Nephron (organoid): ENCODE measurements around the gene MCF2L.
"Not testable (repeated sequence)": the region's sequence is repeated elsewhere in the genome, so short reads cannot be mapped to it uniquely, and the experiment has no call there.

Source experiments
- H3K27ac Mint-ChIP-seq, 3 experiments: 2 replicates each; pipeline ENCODE4 v1.8.0; 2020; ENCODE audit warnings: mixed read lengths in 3 of 3, mild to moderate bottlenecking in 2 of 3, moderate library complexity in 1 of 3
- H3K27me3 Mint-ChIP-seq: 2 replicates; pipeline ENCODE4 v1.8.0; 2021; ENCODE audit warnings: low read depth, mild to moderate bottlenecking, moderate library complexity, mixed read lengths
- H3K36me3 Mint-ChIP-seq: 2 replicates; pipeline ENCODE4 v1.8.0; 2020; ENCODE audit warnings: low read depth, mixed read lengths
- H3K4me1 Mint-ChIP-seq: 2 replicates; pipeline ENCODE4 v1.8.0; 2020; ENCODE audit warnings: mixed read lengths
- H3K4me3 Mint-ChIP-seq, 3 experiments: 2 replicates each; pipeline ENCODE4 v1.8.0; 2020; ENCODE audit warnings: mild to moderate bottlenecking in 3 of 3, mixed read lengths in 3 of 3, moderate library complexity in 2 of 3
- H3K9me3 Mint-ChIP-seq: 2 replicates; pipeline ENCODE4 v1.8.0; 2020; ENCODE audit warnings: mixed read lengths
- CTCF ChIP-seq, 3 experiments: fragments of 200-600 bp; sonication (generic); IDR thresholded peaks; one replicate each; pipeline ENCODE4 v1.5.0; 2021; ENCODE audit warnings: antibody characterized with exemption in 3 of 3; ENCODE audit not compliant: unreplicated experiment in 3 of 3

The MCF2L gene

GRCh38 chr13:113027566-113027965 is 58.6 kb downstream of the MCF2L start:
- TF ChIP-seq CTCF (IDR thresholded peaks at IDR 0.05; ENCODE audit: unreplicated experiment in 3 of 3): no peak
- no peaks in the 10 kb centered on the region for H3K36me3 Mint-ChIP-seq
- no peak overlapping the region for H3K4me3 Mint-ChIP-seq
- peaks cover 4% of the 10 kb centered on the region for H3K4me1 Mint-ChIP-seq
- H3K27ac Mint-ChIP-seq: no peak overlapping the region
- H3K27me3 Mint-ChIP-seq: peaks cover 8% of the 10 kb centered on the region
- no peaks in the 10 kb centered on the region for H3K9me3 Mint-ChIP-seq

- Mint-ChIP-seq H3K27me3 (no peaks in the 10 kb centered on the region), H3K4me3 (no peak overlapping the region), H3K9me3 (no peaks in the 10 kb centered on the region), H3K4me1 (peaks cover 4% of the 10 kb centered on the region), H3K27ac (no peak overlapping the region), H3K36me3 (no peaks in the 10 kb centered on the region)
- TF ChIP-seq CTCF (IDR thresholded peaks at IDR 0.05; ENCODE audit: unreplicated experiment in 3 of 3): no peak
These were observed 59.5 kb downstream of the MCF2L start for GRCh38 chr13:113028336-113029060.

GRCh38 chr13:113029061-113029445 is 60.0 kb downstream of the MCF2L start:
- Mint-ChIP-seq H3K36me3 (no peaks in the 10 kb centered on the region), H3K27ac (no peak overlapping the region), H3K4me1 (peaks cover 4% of the 10 kb centered on the region), H3K4me3 (no peak overlapping the region), H3K9me3 (no peaks in the 10 kb centered on the region), H3K27me3 (no peaks in the 10 kb centered on the region)
- TF ChIP-seq CTCF (IDR thresholded peaks at IDR 0.05; ENCODE audit: unreplicated experiment in 3 of 3): no peak

- no peak overlapping the region for H3K27ac Mint-ChIP-seq
- peaks cover 4% of the 10 kb centered on the region for H3K4me1 Mint-ChIP-seq
- peak; percentile 87 to 90 (median 89) for TF ChIP-seq CTCF (IDR thresholded peaks at IDR 0.05; ENCODE audit: unreplicated experiment in 3 of 3)
- no peaks in the 10 kb centered on the region for H3K9me3 Mint-ChIP-seq
- H3K4me3 Mint-ChIP-seq: no peak overlapping the region
- no peaks in the 10 kb centered on the region for H3K27me3 Mint-ChIP-seq
- H3K36me3 Mint-ChIP-seq: no peaks in the 10 kb centered on the region
These were observed 60.7 kb downstream of the MCF2L start for GRCh38 chr13:113029487-113030258.

- not testable (repeated sequence) for H3K27ac Mint-ChIP-seq, H3K36me3 Mint-ChIP-seq, H3K4me1 Mint-ChIP-seq, H3K27me3 Mint-ChIP-seq, H3K4me3 Mint-ChIP-seq, H3K9me3 Mint-ChIP-seq
These were observed 61.2 kb downstream of the MCF2L start for GRCh38 chr13:113030259-113030640.

- Mint-ChIP-seq H3K27me3 (no peaks in the 10 kb centered on the region), H3K9me3 (no peaks in the 10 kb centered on the region), H3K4me3 (no peak overlapping the region), H3K27ac (no peak overlapping the region), H3K4me1 (peaks cover 8% of the 10 kb centered on the region), H3K36me3 (peaks cover under 1% of the 10 kb centered on the region)
- TF ChIP-seq CTCF (IDR thresholded peaks at IDR 0.05; ENCODE audit: unreplicated experiment in 3 of 3): no peak
These were observed 62.5 kb downstream of the MCF2L start for GRCh38 chr13:113031465-113031864.
